Stomach smooth muscle (tissue), 2 donors: Measurements from ENCODE around the gene SPOPL.
"Not testable (repeated sequence)": the region's sequence is repeated elsewhere in the genome, so short reads cannot be mapped to it uniquely, and the experiment has no call there.

Experiments used
- H3K27ac ChIP-seq: one replicate; pipeline ENCODE4 v1.7.0; 2013; ENCODE audit warnings: mild to moderate bottlenecking, low read length, inconsistent platforms
- H3K27me3 ChIP-seq, 2 donors: one replicate each; pipeline ENCODE4 v1.7.0; 2013; ENCODE audit warnings: low read length in 2 of 2; ENCODE audit not compliant: insufficient read depth in 2 of 2, control insufficient read depth in 1 of 2
- H3K36me3 ChIP-seq, 2 donors: one replicate each; pipeline ENCODE4 v1.7.0; 2013; ENCODE audit warnings: low read length in 2 of 2; ENCODE audit not compliant: control insufficient read depth in 2 of 2, insufficient read depth in 2 of 2
- H3K4me1 ChIP-seq: one replicate; pipeline ENCODE4 v1.7.0; 2013; ENCODE audit warnings: low read length; ENCODE audit not compliant: control insufficient read depth, insufficient read depth
- H3K4me3 ChIP-seq, 2 donors: one replicate each; pipeline ENCODE4 v1.7.0; 2013; ENCODE audit warnings: low read length in 2 of 2
- H3K9ac ChIP-seq, 2 donors: one replicate each; pipeline ENCODE4 v1.7.0; 2013; ENCODE audit warnings: low read length in 2 of 2, mild to moderate bottlenecking in 1 of 2
- H3K9me3 ChIP-seq, 2 donors: one replicate each; pipeline ENCODE4 v1.7.0; 2013; ENCODE audit warnings: low read length in 2 of 2; ENCODE audit not compliant: control insufficient read depth in 2 of 2
- donor health status: healthy.
- donor health status: Pancreatic carcinoma.

Gene SPOPL

GRCh38 chr2:138475277-138475776 lies 26.2 kb upstream of the SPOPL start:
- H3K9ac ChIP-seq: no peak overlapping the region
- no peak overlapping the region for H3K4me3 ChIP-seq
- no peaks in the 10 kb centered on the region for H3K27me3 ChIP-seq
- H3K27ac ChIP-seq: no peak overlapping the region
- H3K4me1 ChIP-seq: no peaks in the 10 kb centered on the region
- H3K9me3 ChIP-seq: no peaks in the 10 kb centered on the region
- no peaks in the 10 kb centered on the region for H3K36me3 ChIP-seq

- H3K4me1 ChIP-seq: no peaks in the 10 kb centered on the region
- no peak overlapping the region for H3K9ac ChIP-seq
- no peaks in the 10 kb centered on the region for H3K36me3 ChIP-seq
- no peaks in the 10 kb centered on the region for H3K9me3 ChIP-seq
- no peaks in the 10 kb centered on the region for H3K27me3 ChIP-seq
- no peak overlapping the region for H3K4me3 ChIP-seq
- no peak overlapping the region for H3K27ac ChIP-seq
Observed at GRCh38 chr2:138476186-138476585, 25.4 kb upstream of the SPOPL start.

- Histone ChIP-seq H3K4me1 (no peaks in the 10 kb centered on the region), H3K27ac (no peak overlapping the region), H3K36me3 (no peaks in the 10 kb centered on the region), H3K9ac (no peak overlapping the region), H3K27me3 (no peaks in the 10 kb centered on the region), H3K4me3 (no peak overlapping the region), H3K9me3 (no peaks in the 10 kb centered on the region)
Observed at GRCh38 chr2:138476940-138477339, 24.6 kb upstream of the SPOPL start.

GRCh38 chr2:138482796-138483195 lies 18.8 kb upstream of the SPOPL start:
- H3K36me3 ChIP-seq, H3K4me1 ChIP-seq, H3K27me3 ChIP-seq, H3K27ac ChIP-seq, H3K9me3 ChIP-seq, H3K9ac ChIP-seq, H3K4me3 ChIP-seq: not testable (repeated sequence)

- Histone ChIP-seq H3K27ac (no peak overlapping the region), H3K36me3 (no peaks in the 10 kb centered on the region), H3K4me1 (no peaks in the 10 kb centered on the region), H3K9me3 (no peaks in the 10 kb centered on the region), H3K9ac (no peak overlapping the region), H3K4me3 (no peak overlapping the region), H3K27me3 (no peaks in the 10 kb centered on the region)
Observed at GRCh38 chr2:138485019-138485418, 16.6 kb upstream of the SPOPL start.

GRCh38 chr2:138486363-138487198 lies 15.0 kb upstream of the SPOPL start:
- Histone ChIP-seq H3K27me3 (no peaks in the 10 kb centered on the region), H3K9me3 (no peaks in the 10 kb centered on the region), H3K4me3 (no peak overlapping the region), H3K27ac (no peak overlapping the region), H3K4me1 (no peaks in the 10 kb centered on the region), H3K36me3 (no peaks in the 10 kb centered on the region), H3K9ac (no peak overlapping the region)

- H3K36me3 ChIP-seq: peaks cover 0 to 2% of the 10 kb centered on the region in 2 donors
- H3K9me3 ChIP-seq: no peaks in the 10 kb centered on the region
- H3K27me3 ChIP-seq: no peaks in the 10 kb centered on the region
- no peaks in the 10 kb centered on the region for H3K4me1 ChIP-seq
- no peak overlapping the region for H3K27ac ChIP-seq
- H3K9ac ChIP-seq: no peak overlapping the region
- no peak overlapping the region for H3K4me3 ChIP-seq
Observed at GRCh38 chr2:138490673-138491494, 10.7 kb upstream of the SPOPL start.

- no peak overlapping the region for H3K27ac ChIP-seq
- no peak overlapping the region for H3K9ac ChIP-seq
- no peaks in the 10 kb centered on the region for H3K27me3 ChIP-seq
- H3K4me3 ChIP-seq: no peak overlapping the region
- no peaks in the 10 kb centered on the region for H3K9me3 ChIP-seq
- H3K4me1 ChIP-seq: no peaks in the 10 kb centered on the region
- peaks cover 0 to 2% of the 10 kb centered on the region in 2 donors for H3K36me3 ChIP-seq
Observed at GRCh38 chr2:138491495-138491862, 10.1 kb upstream of the SPOPL start.

GRCh38 chr2:138492160-138492559 lies 9.4 kb upstream of the SPOPL start:
- no peak overlapping the region for H3K9ac ChIP-seq
- no peak overlapping the region for H3K4me3 ChIP-seq
- H3K27ac ChIP-seq: no peak overlapping the region
- peaks cover 0 to 2% of the 10 kb centered on the region in 2 donors for H3K36me3 ChIP-seq
- H3K27me3 ChIP-seq: no peaks in the 10 kb centered on the region
- no peaks in the 10 kb centered on the region for H3K9me3 ChIP-seq
- H3K4me1 ChIP-seq: no peaks in the 10 kb centered on the region

GRCh38 chr2:138493334-138493733 lies 8.2 kb upstream of the SPOPL start:
- Histone ChIP-seq H3K9me3 (no peaks in the 10 kb centered on the region), H3K4me3 (no peak overlapping the region), H3K27me3 (no peaks in the 10 kb centered on the region), H3K27ac (no peak overlapping the region), H3K36me3 (peaks cover 0 to 2% of the 10 kb centered on the region in 2 donors), H3K4me1 (no peaks in the 10 kb centered on the region), H3K9ac (no peak overlapping the region)
